Loucy (cell line): ENCODE results near the gene RIC3.

Source experiments
- EZH2phosphoT487 ChIP-seq: fragments of 200-600 bp; IDR thresholded peaks from 2 replicates; pipeline ENCODE4 v1.6.1; 2018; ENCODE audit warnings: antibody characterized with exemption, mild to moderate bottlenecking, moderate library complexity, borderline replicate concordance
- TF ChIP-seq, protein P1 (sequence below): fragments of 200-600 bp; sonication (generic); conservative IDR thresholded peaks from 2 replicates; pipeline ENCODE4 v1.5.1; 2014; ENCODE audit warnings: mild to moderate bottlenecking, antibody characterized with exemption, low read length

GRCh38 chr11:8056810-8057463, 111.9 kb downstream of the RIC3 start:
- TF ChIP-seq, protein P1, sequence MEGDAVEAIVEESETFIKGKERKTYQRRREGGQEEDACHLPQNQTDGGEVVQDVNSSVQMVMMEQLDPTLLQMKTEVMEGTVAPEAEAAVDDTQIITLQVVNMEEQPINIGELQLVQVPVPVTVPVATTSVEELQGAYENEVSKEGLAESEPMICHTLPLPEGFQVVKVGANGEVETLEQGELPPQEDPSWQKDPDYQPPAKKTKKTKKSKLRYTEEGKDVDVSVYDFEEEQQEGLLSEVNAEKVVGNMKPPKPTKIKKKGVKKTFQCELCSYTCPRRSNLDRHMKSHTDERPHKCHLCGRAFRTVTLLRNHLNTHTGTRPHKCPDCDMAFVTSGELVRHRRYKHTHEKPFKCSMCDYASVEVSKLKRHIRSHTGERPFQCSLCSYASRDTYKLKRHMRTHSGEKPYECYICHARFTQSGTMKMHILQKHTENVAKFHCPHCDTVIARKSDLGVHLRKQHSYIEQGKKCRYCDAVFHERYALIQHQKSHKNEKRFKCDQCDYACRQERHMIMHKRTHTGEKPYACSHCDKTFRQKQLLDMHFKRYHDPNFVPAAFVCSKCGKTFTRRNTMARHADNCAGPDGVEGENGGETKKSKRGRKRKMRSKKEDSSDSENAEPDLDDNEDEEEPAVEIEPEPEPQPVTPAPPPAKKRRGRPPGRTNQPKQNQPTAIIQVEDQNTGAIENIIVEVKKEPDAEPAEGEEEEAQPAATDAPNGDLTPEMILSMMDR = no peak
- TF ChIP-seq EZH2phosphoT487 = no peak
